Cortex of kidney (tissue), 1 donor: ENCODE measurements around the gene EHD3.

Experiments used
- DNase-seq: peaks from one replicate; lab custom pipeline; 2025; lab: John Stamatoyannopoulos, UW

EHD3 gene

DNA sequence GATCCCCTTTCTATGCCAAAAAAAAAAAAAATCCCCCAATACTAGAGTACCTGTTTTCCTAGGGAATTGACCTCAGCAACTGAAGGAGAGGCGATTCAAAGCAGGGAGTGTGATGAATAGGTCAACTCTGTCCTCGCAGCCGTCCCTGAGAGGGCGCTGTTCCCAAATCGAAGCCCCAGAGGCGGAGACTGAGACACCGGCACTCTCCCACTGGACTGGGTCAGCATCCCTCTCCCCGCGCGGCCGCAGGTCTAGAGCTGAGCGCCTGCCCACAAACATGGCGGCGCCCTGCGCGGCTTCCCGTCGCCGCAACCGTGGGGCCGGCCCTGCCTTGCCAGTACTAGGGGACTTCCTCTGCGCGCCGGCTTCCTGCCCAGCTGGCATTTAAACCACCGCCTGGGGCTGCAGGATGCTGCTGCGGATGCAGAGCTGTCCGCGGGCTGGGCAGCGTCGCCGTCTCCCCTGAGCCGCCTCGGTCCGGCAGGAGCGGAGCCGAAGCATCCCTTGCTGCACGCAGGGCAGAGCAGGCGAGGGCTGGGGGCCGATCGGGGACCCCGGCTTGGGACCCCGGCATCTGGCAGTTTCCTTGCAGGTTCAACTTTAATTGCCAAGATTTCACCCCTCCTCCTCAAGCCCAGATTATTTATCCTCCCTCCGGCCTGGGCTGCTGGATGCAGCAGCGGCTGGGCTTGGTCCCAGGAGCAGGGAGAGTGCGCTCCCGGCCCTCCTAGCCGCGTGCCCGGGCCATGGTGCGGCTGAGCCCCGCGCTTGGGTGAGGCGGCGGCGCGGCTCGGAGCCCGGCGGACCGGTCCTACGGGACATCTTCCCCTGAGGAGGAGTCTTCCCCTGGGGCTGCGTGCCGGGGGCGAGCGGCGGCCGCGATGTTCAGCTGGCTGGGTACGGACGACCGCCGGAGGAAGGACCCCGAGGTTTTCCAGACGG lies at the start of gene EHD3:
Gene EHD3, plus strand, starts transcription at position 412 of the 942 bp plus-strand sequence. Its CDS starts 470 bp downstream, at position 882.
- DNase-seq, result no peak

DNA sequence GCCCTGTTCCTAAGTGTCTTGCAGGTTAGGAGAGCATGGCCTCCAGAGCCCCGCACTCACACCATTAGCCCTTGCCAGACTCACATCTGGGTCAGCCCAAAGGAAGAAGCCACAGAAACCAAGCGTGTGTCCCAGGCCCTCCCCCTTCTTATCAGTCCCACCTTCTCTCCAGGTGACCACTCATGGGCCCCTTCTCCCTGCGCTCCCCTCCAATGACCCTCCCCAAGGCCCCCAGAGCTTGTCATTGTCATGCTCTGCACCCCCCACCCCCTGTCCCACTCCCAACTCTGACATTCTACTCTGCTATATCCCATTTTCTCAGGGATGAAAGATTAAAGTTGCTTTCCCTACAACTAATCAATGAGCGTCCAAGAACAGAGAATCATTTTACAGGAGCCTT lies 46.8 kb upstream of the EHD3 start:
- no peak for DNase-seq

GRCh38 chr2:31188131-31188530 lies 45.8 kb upstream of the EHD3 start:
- no peak for DNase-seq

DNA sequence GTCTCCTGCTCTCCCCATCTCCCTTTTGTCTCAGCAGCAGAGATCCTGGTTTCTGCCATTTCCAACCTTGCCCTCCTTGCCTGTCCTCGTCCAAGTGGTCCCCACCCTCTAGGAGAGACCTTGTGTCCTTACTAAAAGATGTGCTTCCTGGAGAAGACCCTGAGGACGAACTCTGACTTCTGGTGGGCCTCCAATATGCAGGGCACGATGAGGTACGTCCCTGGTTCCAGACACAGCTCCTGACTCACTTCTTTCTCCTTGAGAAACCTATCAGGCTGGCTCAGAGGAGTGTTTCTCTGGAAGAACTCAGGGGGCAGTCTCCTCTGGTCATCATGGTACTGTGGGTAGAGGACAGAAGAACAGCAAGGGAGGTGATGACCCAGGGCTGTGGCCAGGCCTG lies 44.8 kb upstream of the EHD3 start:
- DNase-seq, result no peak

GRCh38 chr2:31190188-31190587 lies 43.8 kb upstream of the EHD3 start:
- no peak for DNase-seq

DNA sequence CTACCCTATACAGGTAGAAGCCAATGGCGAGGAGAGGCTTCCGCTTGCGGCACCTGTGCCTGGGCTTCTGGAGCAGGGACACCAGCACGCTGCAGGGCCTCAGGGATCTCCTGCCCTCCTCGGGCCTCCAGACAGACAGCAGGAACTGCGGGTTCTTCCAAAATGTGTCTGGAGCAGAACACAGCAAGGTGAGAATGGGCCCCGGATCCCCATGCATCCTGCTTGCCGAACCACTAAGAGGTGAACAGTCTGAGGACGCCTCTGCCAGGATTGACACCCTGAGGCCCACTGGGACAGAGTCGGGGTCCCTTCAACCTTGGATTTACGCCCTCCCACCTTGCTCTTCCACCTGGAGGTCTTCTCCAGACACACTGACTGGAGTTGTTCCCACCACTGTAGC lies 42.0 kb upstream of the EHD3 start:
- no peak for DNase-seq

DNA sequence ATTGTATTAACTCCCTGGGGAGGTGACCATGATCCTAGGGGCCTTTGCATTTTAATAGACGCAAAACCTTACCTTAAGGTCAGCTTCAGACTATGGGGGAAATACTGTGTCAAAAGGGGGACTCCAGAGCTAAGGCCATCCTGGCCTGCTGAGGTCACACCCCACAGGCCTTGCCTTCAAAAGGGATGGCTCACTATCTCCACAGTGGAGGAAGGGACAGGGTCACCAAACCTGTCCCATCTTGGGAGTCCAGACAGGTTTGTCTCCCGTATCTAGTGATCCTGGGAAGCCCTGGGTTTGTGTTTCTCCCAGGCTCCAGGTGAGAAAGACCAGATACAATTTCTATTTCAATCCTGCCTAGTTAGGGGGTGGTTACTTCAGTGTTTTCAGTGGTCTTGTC lies 41.6 kb upstream of the EHD3 start:
- no peak for DNase-seq

DNA sequence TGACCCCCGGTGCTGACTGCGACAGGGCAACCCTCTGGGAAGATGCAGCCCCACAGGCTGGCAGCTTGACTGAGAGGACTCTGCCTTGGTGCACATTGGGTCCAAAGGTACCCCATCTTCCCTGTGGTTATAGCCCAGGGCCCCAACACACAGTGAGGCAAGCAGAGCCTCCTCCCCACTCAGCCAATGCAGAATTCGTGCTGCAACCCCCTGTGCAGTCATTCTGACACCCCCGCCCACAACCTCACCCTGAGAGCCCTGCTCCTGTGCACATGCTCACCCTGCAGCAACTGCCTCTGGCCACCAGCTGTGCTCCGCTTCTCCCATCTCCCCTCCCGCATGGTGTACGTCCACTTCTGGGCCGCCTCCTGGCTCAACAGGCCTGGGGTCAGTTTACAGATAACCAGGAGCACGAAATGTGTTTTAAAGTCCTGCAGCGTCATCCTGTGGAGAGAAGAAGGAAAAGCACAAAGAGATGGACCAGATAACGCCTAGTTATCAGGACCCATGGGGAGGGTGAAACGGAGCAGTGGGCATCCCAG lies 41.0 kb upstream of the EHD3 start:
- no peak for DNase-seq

DNA sequence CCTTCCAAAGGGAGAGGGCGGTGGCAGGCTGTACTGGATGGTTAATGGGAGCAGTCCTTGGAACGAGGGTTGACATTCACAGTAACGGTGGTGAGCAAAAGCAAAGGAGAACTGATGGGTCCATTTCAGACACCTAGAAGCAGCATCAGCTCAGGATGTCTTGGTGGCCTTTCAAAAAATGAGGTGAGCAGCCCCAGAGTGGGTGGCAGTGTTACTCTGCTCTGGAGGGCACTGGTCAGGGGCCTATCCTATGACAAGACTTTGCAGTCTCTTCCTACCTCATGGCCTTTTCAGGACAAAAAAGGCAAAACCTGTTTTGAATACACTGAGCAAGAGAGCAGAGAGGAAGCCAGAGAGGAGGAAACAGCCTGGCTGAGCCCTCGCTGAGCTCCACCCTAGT lies 40.1 kb upstream of the EHD3 start:
- DNase-seq, result no peak

- no peak for DNase-seq
Observed at GRCh38 chr2:31196622-31197021, 37.3 kb upstream of the EHD3 start.

DNA sequence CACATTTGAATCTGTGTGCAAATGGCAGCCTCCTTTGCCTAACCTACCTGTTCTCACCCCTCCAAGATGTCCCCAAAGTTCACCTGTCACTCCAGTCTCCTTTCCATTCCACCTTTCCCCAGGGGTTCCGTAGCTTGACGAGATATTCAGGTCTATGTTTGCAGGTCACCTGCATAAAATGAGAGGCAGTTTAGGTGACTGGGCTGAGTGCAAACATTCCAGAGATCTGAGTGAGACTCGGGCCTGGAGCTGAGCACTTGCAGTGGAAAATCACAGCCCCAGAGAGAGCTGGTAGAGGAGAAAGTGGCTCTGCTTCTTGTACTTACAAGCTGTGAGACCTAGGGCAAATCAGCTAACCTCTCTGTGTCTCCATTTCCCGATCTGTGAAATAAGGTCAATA lies 36.8 kb upstream of the EHD3 start:
- no peak for DNase-seq

DNA sequence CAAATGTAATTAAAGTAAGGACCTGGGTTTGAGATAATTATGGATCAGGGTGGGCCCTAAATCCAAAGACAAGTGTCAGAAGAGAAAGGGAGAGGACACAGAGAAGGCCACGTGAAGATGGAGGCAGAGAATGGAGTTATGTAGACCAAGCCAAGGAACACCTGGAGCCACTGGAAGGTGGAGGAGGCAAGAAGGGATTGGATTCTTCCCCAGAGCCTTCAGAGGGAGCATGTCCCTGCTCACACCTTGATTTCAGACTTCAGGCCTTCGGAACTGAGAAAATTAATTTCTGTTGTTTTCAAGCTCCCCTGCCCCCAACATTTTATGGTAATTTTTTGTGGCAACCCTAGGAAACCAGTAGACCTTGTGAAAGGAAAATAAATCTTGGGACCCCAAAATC lies 36.3 kb upstream of the EHD3 start:
- DNase-seq, result no peak

DNA sequence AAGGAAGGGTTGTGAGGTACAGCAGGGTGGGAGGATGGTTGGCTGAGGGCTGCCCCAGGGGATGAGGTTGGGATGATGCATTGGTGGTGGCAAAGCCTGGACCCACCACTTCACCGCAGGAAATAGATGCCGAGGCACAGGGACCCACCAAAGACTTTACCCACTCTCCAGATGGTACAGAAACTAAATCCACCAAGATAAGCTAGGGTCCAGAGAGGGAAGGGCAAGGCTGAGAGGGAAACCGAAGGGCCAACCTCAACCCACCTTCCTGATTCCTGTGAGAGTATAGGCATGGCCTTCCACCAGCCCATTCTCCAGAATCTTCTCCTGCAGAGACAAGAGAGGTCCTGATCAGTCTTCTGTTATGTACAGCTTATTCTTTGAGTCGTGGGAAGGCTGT lies 34.7 kb upstream of the EHD3 start:
- no peak for DNase-seq

- DNase-seq, result no peak
Observed at GRCh38 chr2:31200972-31201371, 33.0 kb upstream of the EHD3 start.

DNA sequence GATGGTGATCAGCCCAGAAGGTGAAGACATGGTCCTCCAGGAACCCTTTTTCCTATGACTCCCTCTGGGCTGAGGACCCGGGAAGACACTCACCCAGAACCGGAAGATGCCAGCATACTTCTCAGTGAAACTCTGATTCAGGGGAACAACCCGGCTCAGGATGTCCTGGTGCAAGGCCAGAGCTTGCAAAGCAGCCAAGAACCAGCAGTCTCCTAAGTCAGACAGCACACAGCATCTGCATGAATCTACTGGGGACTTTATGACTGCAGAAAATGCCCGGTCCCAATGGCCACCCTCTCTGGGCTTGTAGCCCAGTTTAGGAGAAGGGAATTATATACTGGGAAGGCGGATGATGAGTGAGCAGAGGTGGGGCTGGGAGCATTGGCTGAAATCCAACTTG lies 31.9 kb upstream of the EHD3 start:
- no peak for DNase-seq

DNA sequence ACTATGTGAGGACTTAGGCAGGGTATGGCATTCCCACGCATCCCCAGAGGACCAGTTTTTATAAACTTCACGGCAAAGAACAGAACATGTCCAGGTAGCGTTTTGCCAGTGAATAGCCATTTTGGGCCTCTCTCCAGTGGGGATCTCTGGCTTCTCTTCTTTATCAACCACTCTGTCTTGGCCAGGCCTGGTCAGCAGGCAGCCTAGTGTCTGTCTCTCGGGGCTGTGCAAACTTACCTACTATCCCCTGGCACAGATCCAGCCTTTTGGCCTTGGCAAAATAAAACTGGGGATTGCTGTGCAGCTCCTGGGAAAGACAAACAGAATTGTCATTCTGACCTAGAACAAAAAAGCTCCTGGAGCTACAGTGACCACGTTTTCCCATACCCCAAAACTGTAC lies 31.1 kb upstream of the EHD3 start:
- DNase-seq, result no peak

DNA sequence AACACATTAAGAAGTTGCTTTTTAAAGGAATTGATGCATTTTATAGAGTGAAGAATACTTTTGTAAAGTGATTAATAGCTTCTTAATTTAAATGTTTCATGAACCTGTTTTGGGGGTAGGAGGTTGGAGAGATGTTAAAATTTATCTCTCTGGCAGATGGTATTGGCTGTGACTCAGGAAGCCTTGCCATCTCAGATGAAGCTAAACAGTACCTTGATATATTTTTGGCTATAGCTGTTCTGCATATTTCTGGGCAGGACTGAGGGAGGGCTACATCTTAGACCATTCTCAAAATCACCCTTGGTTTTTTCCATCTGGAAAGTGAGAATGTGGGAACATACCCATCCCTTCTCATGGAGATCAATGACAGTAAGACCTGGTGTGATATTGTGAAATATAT lies 30.0 kb upstream of the EHD3 start:
- no peak for DNase-seq

- no peak for DNase-seq
Observed at GRCh38 chr2:31204783-31205182, 29.2 kb upstream of the EHD3 start.

DNA sequence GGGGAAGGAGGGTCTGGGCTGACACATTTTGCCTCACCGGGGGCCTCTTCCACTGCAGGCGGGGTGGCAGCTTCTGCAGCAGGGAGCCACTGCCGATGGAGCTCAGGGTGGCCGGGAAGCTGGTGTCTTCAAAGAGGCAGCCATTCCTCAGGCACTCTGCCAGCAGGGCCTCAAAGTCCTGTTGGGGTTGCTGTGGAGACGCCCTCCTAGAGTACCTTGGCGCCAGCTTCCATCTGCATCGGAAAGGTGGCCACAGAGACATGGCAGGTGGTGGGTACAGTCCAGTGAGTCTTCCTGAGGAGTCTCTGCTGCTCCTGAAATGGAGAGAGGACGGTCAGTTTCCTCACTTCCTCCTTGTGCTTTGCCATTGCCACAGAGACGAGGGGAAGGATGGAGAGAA lies 28.8 kb upstream of the EHD3 start:
- DNase-seq, result no peak

GRCh38 chr2:31205613-31206012 lies 28.3 kb upstream of the EHD3 start:
- DNase-seq, result no peak

- DNase-seq, result no peak
Observed at GRCh38 chr2:31207790-31208189, 26.2 kb upstream of the EHD3 start.

- no peak for DNase-seq
Observed at GRCh38 chr2:31208240-31208639, 25.7 kb upstream of the EHD3 start.

DNA sequence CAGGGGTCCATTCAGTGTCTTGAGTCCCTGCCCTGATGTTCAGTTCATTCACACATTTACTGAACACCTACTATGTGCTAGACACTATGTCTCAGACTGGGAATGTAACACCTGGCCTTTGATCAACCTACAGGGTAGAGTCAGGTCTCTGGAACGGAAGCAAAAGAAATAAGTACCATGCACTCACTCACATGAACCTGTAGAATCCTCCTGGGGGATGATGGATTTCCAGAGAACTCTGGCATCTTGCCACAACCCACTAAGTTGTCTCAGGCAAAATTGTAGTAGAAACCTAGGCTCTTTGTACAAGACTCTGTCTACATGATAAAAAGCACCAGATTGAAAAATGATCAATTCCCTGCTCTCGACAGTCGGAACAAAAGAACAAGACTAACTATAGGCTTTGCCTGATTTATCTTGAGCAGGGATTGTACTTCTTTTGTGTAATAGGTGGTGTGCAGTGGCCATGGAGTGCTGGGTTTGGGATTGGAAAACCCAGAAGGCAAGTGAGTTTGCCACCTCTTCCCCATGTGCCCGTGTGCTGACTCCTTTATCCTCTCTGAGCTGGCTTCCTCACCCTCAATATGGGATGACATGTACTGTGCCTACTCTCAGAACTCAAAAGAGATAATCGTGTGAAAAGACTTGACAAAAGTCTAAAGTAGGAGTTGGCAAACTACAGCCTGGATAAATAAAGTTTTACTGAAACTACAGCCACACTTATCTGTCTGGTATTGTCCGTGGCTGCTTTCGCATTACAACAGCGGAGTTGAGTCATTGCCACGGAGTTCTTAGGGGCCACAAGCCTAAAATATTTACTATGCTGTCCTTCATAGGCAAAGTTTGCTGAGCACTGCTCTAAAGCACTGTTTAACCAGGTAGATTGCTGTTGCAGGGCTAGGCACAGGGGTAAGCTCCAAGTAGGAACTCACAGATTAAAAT lies 21.0 kb upstream of the EHD3 start:
- DNase-seq, result no peak
